ENCODE results near the gene GNAO1. TPM values are rescaled to one million over a fixed set of nuclear protein-coding genes. Genes with fewer than 3 reads are reported as not detected.

GNAO1 gene
- polyA plus RNA-seq, 1 of the 3 experiments (the other 2 are of a cell fraction) = 0.30 TPM

- TF ChIP-seq GABPA (IDR thresholded peaks at IDR 0.05; ENCODE audit: low read depth) (no peak), IRF3 (IDR thresholded peaks at IDR 0.05; ENCODE audit: low read depth, low read length) (no peak), PBX3 (IDR thresholded peaks at IDR 0.05) (no peak), EP300 (IDR thresholded peaks at IDR 0.05; ENCODE audit: borderline replicate concordance in 1 of 2, low read depth in 1 of 2, low read length in 1 of 2) (no peak), MEF2A (IDR thresholded peaks at IDR 0.05; ENCODE audit: borderline replicate concordance, low read depth) (no peak), RXRA (IDR thresholded peaks at IDR 0.05; ENCODE audit: borderline replicate concordance, low read depth) (no peak), SMC3 (IDR thresholded peaks at IDR 0.05; ENCODE audit: low read depth, low read length) (no peak), RAD21 (IDR thresholded peaks at IDR 0.05; ENCODE audit: low read length) (no peak), TEAD4 (IDR thresholded peaks at IDR 0.05; ENCODE audit: borderline replicate concordance, insufficient read depth) (no peak), ZBTB33 (IDR thresholded peaks at IDR 0.05; ENCODE audit: borderline replicate concordance, low read depth) (no peak), FOSL2 (IDR thresholded peaks at IDR 0.05; ENCODE audit: borderline replicate concordance, low read depth) (no peak), MAX (IDR thresholded peaks at IDR 0.05; ENCODE audit: low read depth) (no peak), JUND (IDR thresholded peaks at IDR 0.05) (no peak)
- H3K9me3 ChIP-seq = no peaks in the 10 kb centered on the region
- H3K36me3 ChIP-seq (replicated peaks in 1 of 2; ENCODE audit: control insufficient read depth in 1 of 2, insufficient read depth in 2 of 2, low read length in 1 of 2) = peaks cover 4 to 40% of the 10 kb centered on the region in 2 experiments
- WGBS (ENCODE audit: low lambda C conversion rate) = 93% methylated on average over 7 of the region's 15 CpGs
- DNase-seq = peak; percentile 11
- H3K27ac ChIP-seq (ENCODE audit: low read depth in 2 of 2, low read length in 1 of 2) = no peak overlapping the region
- ChIA-PET POLR2A (no interaction called here), CTCF (interaction anchor here (1.0 to 1.4 kb wide), 3 partner anchors 11 to 319 kb away, joined by 3 to 4 read pairs (median 4); no protein-coding TSS in a partner anchor)
- no peaks in the 10 kb centered on the region for H3K79me2 ChIP-seq (ENCODE audit: insufficient read depth)
- H3F3A ChIP-seq (replicated peaks; ENCODE audit: insufficient read depth) = peaks cover 5% of the 10 kb centered on the region
- H3K27me3 ChIP-seq (ENCODE audit: insufficient read depth) = no peaks in the 10 kb centered on the region
- H3K9me2 ChIP-seq = no peaks in the 10 kb centered on the region
- no peak overlapping the region for H3K4me2 ChIP-seq
- no peak overlapping the region for H3K4me3 ChIP-seq (ENCODE audit: low read depth in 2 of 2, low read length in 1 of 2)
- no peak overlapping the region for H3K9ac ChIP-seq
- H3K4me1 ChIP-seq (ENCODE audit: control insufficient read depth in 1 of 2, insufficient read depth in 2 of 2, low read depth in 1 of 2, low read length in 1 of 2) = peaks cover 0 to 8% of the 10 kb centered on the region in 2 experiments; a peak in 2 of 4 replicates
- no peak overlapping the region for H2AFZ ChIP-seq (ENCODE audit: low read depth)
- no peaks in the 10 kb centered on the region for H4K20me1 ChIP-seq (ENCODE audit: insufficient read depth)
These were observed 169.1 kb downstream of the GNAO1 start for GRCh38 chr16:56360117-56361008.
